Measurements from ENCODE around the gene RAI14.

- no peak for TF ChIP-seq POLR2A (IDR thresholded peaks at IDR 0.05; ENCODE audit: low read depth, low read length)
- TF ChIP-seq POLR2AphosphoS5 (IDR thresholded peaks at IDR 0.05; ENCODE audit: low read depth, low read length), result no peak
- no peak for TF ChIP-seq TAF1 (IDR thresholded peaks at IDR 0.05; ENCODE audit: low read depth, low read length)
These were observed 191.4 kb downstream of the RAI14 start for GRCh38 chr5:34847552-34847951.

Measured in GM12891 (cell line).